NCI-H345 treated with DMSO at 0.1 percent for 48 hours (cell line): ENCODE measurements around the gene ITIH1.
"Not testable (repeated sequence)": the region's sequence is repeated elsewhere in the genome, so short reads cannot be mapped to it uniquely, and the experiment has no call there.

Experiments used
- DNase-seq: peaks from one replicate; lab custom pipeline; 2025; ENCODE audit not compliant: unreplicated experiment; lab: John Stamatoyannopoulos, UW

Gene ITIH1

GRCh38 chr3:52777127-52777958, at the start of gene ITIH1:
Gene ITIH1 (plus strand): TSS chr3:52777599. CDS start chr3:52777616, 17 bp downstream.
- DNase-seq: no peak

DNA sequence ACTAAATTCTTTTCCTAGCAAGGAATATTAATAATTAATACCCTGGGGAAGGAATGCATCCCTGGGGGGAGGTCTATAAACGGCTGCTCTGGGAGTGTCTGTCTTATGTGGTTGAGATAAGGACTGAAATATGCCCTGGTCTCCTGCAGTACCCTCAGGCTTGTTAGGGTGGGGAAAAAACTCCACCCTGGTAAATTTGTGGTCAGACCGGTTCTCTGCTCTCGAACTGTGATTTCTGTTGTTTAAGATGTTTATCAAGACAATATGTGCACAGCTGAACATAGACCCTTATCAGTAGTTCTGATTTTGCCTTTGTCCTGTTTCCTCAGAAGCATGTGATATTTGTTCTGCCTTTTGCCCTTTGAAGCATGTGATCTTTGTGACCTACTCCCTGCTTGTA, 48.6 kb upstream of the ITIH1 start:
- DNase-seq: not testable (repeated sequence)

GRCh38 chr3:52730681-52731080, 46.7 kb upstream of the ITIH1 start:
- DNase-seq: no peak

DNA sequence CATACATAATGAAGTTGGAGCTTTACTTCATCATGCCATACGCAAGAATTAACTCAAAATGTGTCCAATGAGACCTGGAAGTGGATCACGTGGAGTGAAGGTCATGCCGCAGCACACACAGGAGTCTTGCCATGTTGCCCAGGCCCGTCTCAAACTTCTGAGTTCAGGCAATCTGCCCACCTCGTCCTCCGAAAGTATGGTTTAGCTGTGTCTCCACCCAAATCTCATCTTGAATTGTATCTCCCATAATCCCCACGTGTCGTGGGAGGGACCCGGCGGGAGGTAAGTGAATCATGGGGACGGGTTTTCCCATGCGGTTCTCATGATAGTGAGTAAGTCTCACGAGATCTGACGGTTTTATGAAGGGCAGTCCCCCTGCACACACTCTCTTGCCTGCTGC, 45.8 kb upstream of the ITIH1 start:
- DNase-seq: no peak

GRCh38 chr3:52733256-52733891, 44.0 kb upstream of the ITIH1 start:
- no peak for DNase-seq

DNA sequence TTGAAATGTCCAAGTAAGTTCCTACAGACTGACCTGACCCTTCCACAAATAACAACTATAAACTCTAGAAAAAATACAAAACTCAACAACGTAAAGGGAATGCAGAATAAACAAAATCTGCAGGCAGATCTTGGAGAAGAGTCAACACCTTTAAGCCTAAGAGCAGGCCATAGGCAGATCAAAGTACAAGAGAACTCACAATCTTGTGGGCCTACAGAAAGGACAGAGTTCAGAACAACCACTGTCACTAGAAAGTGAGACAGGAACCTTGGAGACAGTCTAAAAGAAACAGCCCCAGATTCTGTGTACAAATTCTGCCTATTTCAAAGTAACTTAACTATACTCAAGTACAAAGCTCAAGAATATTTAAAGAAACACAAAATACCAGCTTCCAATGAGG, 37.7 kb upstream of the ITIH1 start:
- DNase-seq: no peak

- DNase-seq: no peak
Measured at GRCh38 chr3:52742418-52743041, 34.9 kb upstream of the ITIH1 start.

- no peak for DNase-seq
Measured at GRCh38 chr3:52743152-52743551, 34.2 kb upstream of the ITIH1 start.

DNA sequence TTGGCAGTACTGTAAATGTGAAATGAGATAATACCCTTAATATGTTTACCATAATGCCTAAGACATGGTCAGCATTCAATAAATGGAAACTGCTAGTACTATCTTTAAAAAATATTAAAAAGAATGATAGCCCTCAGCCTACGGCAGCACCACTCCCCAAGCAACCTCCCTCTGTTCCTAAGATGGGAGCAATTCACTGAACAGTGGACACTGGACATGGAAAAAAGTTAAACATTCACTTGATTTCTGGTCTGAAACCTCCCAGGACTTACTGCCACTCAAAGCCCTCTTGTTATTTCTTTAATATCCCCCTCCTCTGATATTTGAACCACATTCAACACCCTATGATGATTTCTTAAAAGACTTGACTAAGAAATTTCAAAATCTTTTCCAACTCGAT, 33.7 kb upstream of the ITIH1 start:
- no peak for DNase-seq

GRCh38 chr3:52752045-52752660, 25.2 kb upstream of the ITIH1 start:
- no peak for DNase-seq

GRCh38 chr3:52754373-52754772, 23.0 kb upstream of the ITIH1 start:
- no peak for DNase-seq

DNA sequence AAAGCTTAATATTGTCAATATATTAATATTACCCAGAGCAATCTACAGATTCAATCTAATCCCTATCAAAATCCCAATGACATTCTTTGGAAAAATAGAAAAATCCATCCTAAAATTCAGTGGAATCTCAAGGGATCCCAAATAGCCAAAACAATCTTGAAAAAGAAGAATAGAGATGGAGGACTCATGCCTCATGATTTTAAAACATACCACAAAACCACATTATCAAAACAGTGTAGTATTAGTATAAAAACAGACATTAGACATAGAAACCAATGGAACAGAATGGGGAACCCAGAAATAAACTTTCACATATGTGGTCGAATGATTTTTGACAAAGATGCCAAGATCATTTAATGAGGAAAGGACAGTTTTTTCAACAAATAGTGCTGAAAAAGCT, 21.3 kb upstream of the ITIH1 start:
- DNase-seq: no peak

- no peak for DNase-seq
Measured at GRCh38 chr3:52763466-52763865, 13.9 kb upstream of the ITIH1 start.

GRCh38 chr3:52769786-52770455, 7.5 kb upstream of the ITIH1 start:
- DNase-seq: no peak

DNA sequence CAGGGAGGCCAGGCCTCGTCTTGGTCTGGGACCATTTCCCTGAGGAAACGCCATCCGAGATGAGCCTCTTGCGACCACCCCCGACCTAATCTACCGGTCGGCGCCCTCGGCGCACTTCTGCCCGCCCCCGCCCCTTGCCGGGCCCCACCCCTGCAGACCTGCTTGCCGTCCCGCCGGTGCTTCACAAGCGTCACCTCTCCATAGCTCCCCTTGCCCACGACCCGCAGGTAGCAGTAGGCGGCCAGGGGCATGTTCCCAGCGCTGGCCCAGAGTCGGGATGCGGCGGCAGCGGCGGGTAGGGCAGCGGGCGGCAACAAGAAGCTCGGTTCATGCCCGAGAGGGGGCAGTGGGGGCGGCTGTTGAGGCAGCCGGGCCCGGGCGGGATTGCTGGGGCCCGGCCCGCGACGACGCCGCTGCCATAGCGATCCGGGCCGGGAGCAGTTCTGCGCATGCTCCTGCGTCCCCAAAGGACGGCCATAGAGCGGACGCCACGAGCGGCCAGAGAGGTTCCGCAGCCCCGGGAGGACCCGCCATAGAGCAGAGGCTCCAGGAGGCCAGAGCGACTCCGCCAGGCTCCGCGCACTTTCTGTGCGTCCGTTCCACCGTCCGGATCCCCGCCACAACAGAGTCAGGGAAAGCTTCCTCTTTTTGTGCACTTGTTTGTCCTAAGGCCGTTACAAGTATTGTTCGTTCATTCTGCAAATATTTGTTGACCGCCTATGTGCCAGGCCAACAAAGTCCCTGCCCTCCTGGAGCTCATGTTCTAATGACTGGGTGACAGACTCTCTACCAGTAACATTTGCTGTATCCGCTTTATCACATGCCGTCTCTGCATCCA, 6.7 kb upstream of the ITIH1 start, which contains the start of gene NEK4:
Gene NEK4, minus strand, starts transcription at position 445 of the 838 bp plus-strand sequence. Its CDS starts 194 bp downstream, at position 251.
- DNase-seq: peak; percentile 72

GRCh38 chr3:52771334-52771681, 6.1 kb upstream of the ITIH1 start:
- no peak for DNase-seq

GRCh38 chr3:52771702-52772101, 5.7 kb upstream of the ITIH1 start:
- no peak for DNase-seq

GRCh38 chr3:52773361-52774065, 3.9 kb upstream of the ITIH1 start:
- no peak for DNase-seq

DNA sequence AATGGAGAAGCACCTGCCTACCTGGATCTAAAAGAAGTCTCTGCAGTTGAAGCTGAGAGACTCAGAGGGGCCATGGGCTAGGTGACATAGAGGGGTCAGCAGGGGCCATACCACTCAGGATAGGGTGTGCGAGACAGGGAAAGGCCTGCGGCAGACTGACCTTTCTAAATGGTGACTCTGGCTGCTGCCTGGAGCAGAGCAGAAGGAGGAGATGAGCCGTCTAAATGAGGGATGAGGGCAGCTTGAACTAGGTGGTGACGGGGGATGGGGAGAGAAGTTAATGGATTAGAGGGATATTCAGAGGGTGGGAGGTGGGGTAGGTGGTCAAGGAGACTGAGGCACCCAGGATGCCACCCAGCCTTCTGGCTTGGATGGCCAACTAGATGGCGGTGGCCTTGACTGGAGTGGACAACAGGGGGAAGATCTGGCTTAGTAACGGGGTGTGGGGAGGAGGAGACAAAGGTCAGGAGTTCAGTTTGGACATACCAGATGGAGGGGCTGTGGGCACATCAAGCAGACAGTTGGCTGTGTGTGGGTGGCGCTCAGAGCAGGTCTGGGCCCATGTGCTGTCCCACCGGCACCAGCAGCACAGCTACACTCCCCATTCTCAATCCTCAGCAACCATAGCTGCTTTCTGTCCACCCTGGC, 3.2 kb upstream of the ITIH1 start:
- no peak for DNase-seq
